GM12891 (cell line): ENCODE data around the gene NT5C3B.

Source experiments
- POLR2A ChIP-seq: IDR thresholded peaks from 2 replicates; pipeline ENCODE4 v1.6.1; 2011; ENCODE audit warnings: low read depth, low read length, control low read depth
- POLR2AphosphoS5 ChIP-seq: IDR thresholded peaks from 2 replicates; pipeline ENCODE4 v1.6.1; 2011; ENCODE audit warnings: low read depth, low read length, control low read depth
- SPI1 ChIP-seq: IDR thresholded peaks from 2 replicates; pipeline ENCODE4 v1.6.1; 2011; ENCODE audit warnings: low read depth, low read length, control low read depth
- TAF1 ChIP-seq: IDR thresholded peaks from 2 replicates; pipeline ENCODE4 v1.6.1; 2011; ENCODE audit warnings: low read depth, low read length, control low read depth

DNA sequence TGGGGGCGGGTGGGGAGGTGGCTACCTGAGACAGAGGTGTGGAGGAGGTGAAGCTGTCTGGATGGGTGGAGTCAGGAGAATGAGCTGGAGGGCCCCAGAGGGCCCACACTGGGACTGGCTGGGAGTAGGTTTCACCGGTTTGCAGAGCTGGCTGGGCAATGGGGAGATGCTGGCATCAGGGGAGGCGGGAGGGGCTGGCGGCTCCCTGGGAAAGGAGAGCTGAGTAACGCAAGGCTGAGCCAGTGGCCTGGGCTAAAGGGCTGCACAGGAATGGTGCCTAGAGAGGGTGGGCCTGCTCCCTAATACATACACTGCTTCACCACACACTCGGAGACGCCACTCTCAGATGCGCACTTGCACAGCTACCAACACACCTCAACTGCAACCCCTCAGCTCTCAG, 36.7 kb downstream of the NT5C3B start:
- no peak for TF ChIP-seq POLR2A
- TF ChIP-seq POLR2AphosphoS5: no peak
- no peak for TF ChIP-seq TAF1
- no peak for TF ChIP-seq SPI1
